SK-N-SH (cell line): Measurements from ENCODE around the gene LAMTOR1. TPM values are rescaled to one million over a fixed set of nuclear protein-coding genes. Genes with fewer than 3 reads are reported as not detected.
"Not testable (repeated sequence)": the region's sequence is repeated elsewhere in the genome, so short reads cannot be mapped to it uniquely, and the experiment has no call there.

Source experiments
- CTCF ChIA-PET: fragments of 300-600, 350-600 bp; formaldehyde crosslinking; extraction: SDS; loops from one replicate; lab custom pipeline; 2021; lab: Yijun Ruan, JAX
- POLR2A ChIA-PET: fragments of 350-600 bp; sonication (Branson Sonifier 250); formaldehyde crosslinking; extraction: SDS; loops from one replicate; lab custom pipeline; 2020; ENCODE audit warnings: antibody characterized with exemption, inconsistent platforms; lab: Yijun Ruan, JAX
- DNase-seq: peaks from one replicate; pipeline ENCODE4 v3.0.0; 2012
- H2AFZ ChIP-seq: fragments of 200-600 bp; sonication (generic); 2 replicates; pipeline ENCODE4 v1.8.1; 2016; ENCODE audit warnings: antibody characterized with exemption, mild to moderate bottlenecking, low read depth
- H3F3A ChIP-seq: fragments of 200-600 bp; sonication (generic); replicated peaks from 2 replicates; pipeline ENCODE3; 2016; ENCODE audit warnings: antibody characterized with exemption, mild to moderate bottlenecking; ENCODE audit not compliant: insufficient read depth
- H3K27ac ChIP-seq, 2 experiments: fragments of 200-500 bp in 1 of 2; fragments of 200-600 bp in 1 of 2; sonication (Bioruptor generic) in 1 of 2; sonication (generic), shearing (Covaris generic) in 1 of 2; 2 replicates each; pipeline versions ENCODE4 v1.5.1 to v1.6.1; 2014 to 2016; ENCODE audit warnings: low read depth in 2 of 2, inconsistent platforms in 1 of 2, low read length in 1 of 2, mild to moderate bottlenecking in 1 of 2, mixed read lengths in 1 of 2
- H3K27me3 ChIP-seq: fragments of 200-600 bp; sonication (generic), shearing (Covaris generic); 2 replicates; pipeline ENCODE4 v1.6.1; 2016; ENCODE audit warnings: mixed run types; ENCODE audit not compliant: insufficient read depth
- H3K36me3 ChIP-seq, 2 experiments: fragments of 200-500 bp in 1 of 2; fragments of 200-600 bp in 1 of 2; sonication (Bioruptor generic) in 1 of 2; sonication (generic) in 1 of 2; replicated peaks in 1 of 2; 2 replicates each; pipeline versions ENCODE3 to v1.5.1; 2014 to 2016; ENCODE audit warnings: low read length in 1 of 2, mild to moderate bottlenecking in 1 of 2; ENCODE audit not compliant: insufficient read depth in 2 of 2, control insufficient read depth in 1 of 2
- H3K4me1 ChIP-seq, 2 experiments: fragments of 200-500 bp in 1 of 2; fragments of 200-600 bp in 1 of 2; sonication (Bioruptor generic) in 1 of 2; sonication (generic), shearing (Covaris generic) in 1 of 2; 2 replicates each; pipeline versions ENCODE4 v1.5.1 to v1.6.1; 2014 to 2016; ENCODE audit warnings: low read depth in 1 of 2, low read length in 1 of 2, mixed run types in 1 of 2; ENCODE audit not compliant: insufficient read depth in 2 of 2, control insufficient read depth in 1 of 2
- H3K4me2 ChIP-seq: fragments of 200-600 bp; sonication (generic), shearing (Covaris generic); 2 replicates; pipeline ENCODE4 v1.6.1; 2017; ENCODE audit warnings: mixed run types
- H3K4me3 ChIP-seq, 2 experiments: fragments of 200-500 bp in 1 of 2; fragments of 200-600 bp in 1 of 2; sonication (Bioruptor generic) in 1 of 2; sonication (generic), shearing (Covaris generic) in 1 of 2; 2 replicates each; pipeline versions ENCODE4 v1.5.1 to v1.8.1; 2014 to 2016; ENCODE audit warnings: low read depth in 2 of 2, inconsistent platforms in 1 of 2, low read length in 1 of 2, mild to moderate bottlenecking in 1 of 2, mixed read lengths in 1 of 2, moderate library complexity in 1 of 2
- H3K79me2 ChIP-seq: fragments of 200-600 bp; sonication (generic); 2 replicates; pipeline ENCODE4 v1.8.1; 2017; ENCODE audit warnings: mild to moderate bottlenecking; ENCODE audit not compliant: insufficient read depth
- H3K9ac ChIP-seq: fragments of 200-600 bp; sonication (generic); 2 replicates; pipeline ENCODE4 v1.6.1; 2017; ENCODE audit warnings: mixed run types
- H3K9me2 ChIP-seq: fragments of 200-600 bp; sonication (generic); 2 replicates; pipeline ENCODE4 v1.6.1; 2017; ENCODE audit warnings: mixed run types
- H3K9me3 ChIP-seq: fragments of 200-600 bp; sonication (generic); 2 replicates; pipeline ENCODE4 v1.6.1; 2017; ENCODE audit warnings: mixed run types, mild to moderate bottlenecking, moderate library complexity
- H4K20me1 ChIP-seq: fragments of 200-600 bp; sonication (generic); 2 replicates; pipeline ENCODE4 v1.6.1; 2017; ENCODE audit warnings: mild to moderate bottlenecking, mixed run types; ENCODE audit not compliant: insufficient read depth
- FOSL2 ChIP-seq: IDR thresholded peaks from 2 replicates; pipeline ENCODE4 v1.4.0; 2012; ENCODE audit warnings: low read depth, mild to moderate bottlenecking, moderate library complexity, borderline replicate concordance
- NFIC ChIP-seq: IDR thresholded peaks from 2 replicates; pipeline ENCODE4 v1.4.0; 2012; ENCODE audit warnings: borderline replicate concordance
- NRF1 ChIP-seq: IDR thresholded peaks from 2 replicates; pipeline ENCODE4 v1.6.1; 2012; ENCODE audit warnings: low read depth, mild to moderate bottlenecking, low read length
- POLR2AphosphoS5 ChIP-seq: IDR thresholded peaks from 2 replicates; pipeline ENCODE4 v1.6.1; 2012; ENCODE audit warnings: low read depth, low read length
- RCOR1 ChIP-seq: fragments of 150-350 bp; IDR thresholded peaks from 2 replicates; pipeline ENCODE4 v1.6.1; 2017; ENCODE audit warnings: antibody characterized with exemption, low read length
- RXRA ChIP-seq: IDR thresholded peaks from 2 replicates; pipeline ENCODE4 v1.4.0; 2012; ENCODE audit warnings: low read depth, mild to moderate bottlenecking, borderline replicate concordance
- TEAD4 ChIP-seq: IDR thresholded peaks from 2 replicates; pipeline ENCODE4 v1.4.0; 2012; ENCODE audit warnings: mild to moderate bottlenecking, borderline replicate concordance; ENCODE audit not compliant: insufficient read depth
- WGBS: methylation state at CpG from one replicate; pipeline ENCODE4 v1.1.6; 2017; ENCODE audit warnings: low lambda C conversion rate; 5-methylcytosine and 5-hydroxymethylcytosine counted together
- polyA plus RNA-seq, 3 experiments: library from polyadenylated mRNA; depleted of rRNA; stranded (reverse); fragments of >200 nt; gene quantifications; 2 replicates each; pipeline ENCODE4 v1.2.3, GENCODE V29; 2012

The LAMTOR1 gene
- polyA plus RNA-seq, 1 of the 3 experiments (the other 2 are of a cell fraction): 128 TPM

DNA sequence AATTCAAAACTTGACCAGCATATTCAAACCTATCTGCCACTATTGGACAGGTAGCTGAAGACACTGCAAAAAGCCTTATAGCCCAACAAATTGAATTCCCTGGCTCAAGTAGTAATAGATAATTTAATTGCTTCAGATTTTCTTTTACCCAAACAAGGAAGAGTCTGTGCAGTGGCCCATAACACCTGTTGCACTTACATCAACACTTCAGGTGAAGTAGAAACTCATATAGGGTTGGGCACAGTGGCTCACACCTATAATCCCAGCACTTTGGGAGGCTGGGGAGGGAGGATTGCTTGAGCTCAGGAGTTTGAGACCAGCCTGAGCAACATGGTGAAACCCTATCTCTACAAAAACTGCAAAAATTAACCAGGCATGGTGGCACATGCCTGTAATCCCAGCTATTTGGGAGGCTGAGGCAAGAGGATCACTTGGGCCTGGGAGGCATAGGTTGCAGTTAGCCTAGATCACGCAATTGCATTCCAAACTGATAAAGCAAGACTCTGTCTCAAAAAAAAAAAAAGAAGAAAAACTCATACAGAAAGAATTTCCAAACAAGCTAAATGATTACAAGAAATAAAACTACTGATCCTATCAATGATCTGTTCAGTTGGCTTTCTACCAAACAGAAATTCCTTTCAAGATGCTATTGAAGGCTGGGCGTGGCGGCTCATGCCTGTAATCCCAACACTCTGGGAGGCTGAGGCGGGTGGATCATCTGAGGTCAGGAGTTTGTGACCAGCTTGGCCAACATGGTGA, 41.9 kb upstream of the LAMTOR1 start:
- Histone ChIP-seq H3K27me3 (no peaks in the 10 kb centered on the region), H3F3A (no peaks in the 10 kb centered on the region), H3K27ac (peak overlapping the region in 1 of 2 experiments; percentile 27; a peak in 1 of 4 replicates), H4K20me1 (no peaks in the 10 kb centered on the region), H3K4me3 (no peak overlapping the region), H3K4me2 (no peak overlapping the region), H3K79me2 (no peaks in the 10 kb centered on the region)
- TF ChIP-seq NRF1 (no peak), TEAD4 (0 out of 2 replicates have a peak, but pooled peaks have one; percentile 19), FOSL2 (peak; percentile 4; the same call in 1 of the 2 replicates), POLR2AphosphoS5 (no peak), NFIC (0 out of 2 replicates have a peak, but pooled peaks have one; percentile 28), RXRA (peak; percentile 14; the same call in 1 of the 2 replicates), RCOR1 (no peak)
- TF ChIP-seq, all 33 proteins: peak for 4
- Histone ChIP-seq H3K4me1 (no peaks in the 10 kb centered on the region; a peak in 1 of 4 replicates), H3K9ac (no peak overlapping the region), H3K9me3 (no peaks in the 10 kb centered on the region), H2AFZ (no peak overlapping the region), H3K9me2 (no peaks in the 10 kb centered on the region), H3K36me3 (no peaks in the 10 kb centered on the region)
- ChIA-PET CTCF (interaction anchor here (0.7 to 3.5 kb wide), 37 partner anchors 8 to 311 kb away, joined by 3 to 35 read pairs (median 7); partner anchors contain the start of gene CLPB), POLR2A (no interaction called here)
- 63% methylated on average over 4 of the region's 4 CpGs for WGBS
- no peak for DNase-seq

DNA sequence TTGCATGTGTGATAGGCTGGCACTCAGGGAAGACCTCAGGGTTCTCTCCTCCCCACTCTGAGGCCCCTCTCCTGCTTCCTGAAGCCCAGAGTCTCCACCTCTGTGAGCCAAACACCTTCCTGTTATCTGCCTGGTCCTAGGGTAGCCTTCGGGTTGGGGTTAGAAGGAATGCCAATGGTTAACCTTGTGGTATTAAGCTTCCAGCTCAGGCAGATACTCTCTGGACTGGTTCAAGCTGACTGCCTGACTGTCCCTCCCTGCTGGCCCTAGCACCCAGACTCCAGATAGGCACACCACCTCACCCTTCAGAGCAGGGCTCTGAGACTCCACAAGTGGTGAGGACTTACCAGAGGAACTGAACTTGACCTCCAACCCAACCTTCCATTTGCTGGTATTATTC, 39.4 kb upstream of the LAMTOR1 start:
- DNase-seq, H3K9me2 ChIP-seq, H3K4me1 ChIP-seq, H3K36me3 ChIP-seq, H3K9ac ChIP-seq, H3F3A ChIP-seq, H3K79me2 ChIP-seq, H4K20me1 ChIP-seq, H2AFZ ChIP-seq, H3K27ac ChIP-seq, H3K4me3 ChIP-seq, H3K27me3 ChIP-seq, H3K4me2 ChIP-seq, POLR2A ChIA-PET, H3K9me3 ChIP-seq: not testable (repeated sequence)
- CTCF ChIA-PET: interaction anchor here (1.2 to 3.5 kb wide), 6 partner anchors 27 to 130 kb away, joined by 3 to 35 read pairs (median 10); partner anchors contain the start of gene ANAPC15
- no CpG with 5 or more reads among the region's 1 CpG for WGBS

DNA sequence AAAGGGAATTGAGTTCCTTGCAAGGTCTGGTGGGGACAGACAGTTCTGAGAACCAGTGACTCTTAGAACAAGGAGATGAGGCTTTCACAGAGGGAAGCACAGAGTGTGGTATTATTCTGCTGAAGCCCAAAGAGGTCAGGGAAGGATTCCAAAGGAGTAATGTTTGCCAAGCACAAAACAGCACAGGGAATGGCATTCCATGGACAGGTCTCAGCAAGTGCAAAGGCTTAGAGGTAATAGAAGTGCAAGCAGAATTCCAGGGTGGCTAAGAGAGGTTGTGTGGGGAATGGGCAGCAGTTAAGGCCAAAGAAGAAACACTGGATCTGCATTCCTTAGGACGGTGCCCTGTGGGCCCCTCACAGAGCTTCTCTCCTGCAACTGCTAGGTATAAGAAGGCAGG, 39.0 kb upstream of the LAMTOR1 start:
- POLR2A ChIA-PET, H3K36me3 ChIP-seq, H3K27ac ChIP-seq, H3K4me2 ChIP-seq, H2AFZ ChIP-seq, H3K79me2 ChIP-seq, DNase-seq, H3K4me1 ChIP-seq, H3K9me3 ChIP-seq, H3K4me3 ChIP-seq, H3K27me3 ChIP-seq, H3F3A ChIP-seq, H3K9ac ChIP-seq, H3K9me2 ChIP-seq, H4K20me1 ChIP-seq: not testable (repeated sequence)
- 60% methylated on average over 1 of the region's 1 CpG for WGBS
- CTCF ChIA-PET: interaction anchor here (1.5 kb wide), 1 partner anchor 17 kb away, joined by 5 read pairs; no protein-coding TSS in a partner anchor
